Esophagus muscularis mucosa (tissue), 4 donors: ENCODE results near the gene ZBTB48. TPM values are rescaled to one million over a fixed set of nuclear protein-coding genes. Genes with fewer than 3 reads are reported as not detected.
A peak's percentile ranks its signal among the peaks of the same experiment; 100 is the strongest.

Experiments used
- DNase-seq: peaks from one replicate; pipeline ENCODE4 v3.0.0-alpha.2; 2017; ENCODE audit errors: extremely low spot score
- H3K27ac ChIP-seq, 4 donors: fragments of 200-600 bp; sonication (generic); replicated peaks in 1 of 4; 1 replicate in 3 of 4; 2 replicates in 1 of 4; pipeline ENCODE4 v1.5.1; 2016 to 2019; ENCODE audit warnings: mild to moderate bottlenecking in 1 of 4
- H3K27me3 ChIP-seq, 4 donors: fragments of 200-600 bp; sonication (generic); one replicate each; pipeline versions ENCODE4 v1.5.1 to v1.6.0; 2016 to 2019
- H3K36me3 ChIP-seq, 4 donors: fragments of 200-600 bp; sonication (generic); one replicate each; pipeline ENCODE4 v1.5.1; 2016 to 2019
- H3K4me1 ChIP-seq, 4 donors: fragments of 200-600 bp; sonication (generic); one replicate each; pipeline ENCODE4 v1.5.1; 2016 to 2019
- H3K4me3 ChIP-seq, 4 donors: fragments of 200-600 bp; sonication (generic); 1 replicate in 2 of 4; 2 replicates in 2 of 4; pipeline ENCODE4 v1.5.1; 2016 to 2019; ENCODE audit warnings: mild to moderate bottlenecking in 4 of 4, moderate library complexity in 1 of 4
- H3K9me3 ChIP-seq, 4 donors: fragments of 200-600 bp; sonication (generic); 1 replicate in 3 of 4; 2 replicates in 1 of 4; pipeline ENCODE4 v1.5.1; 2016 to 2019
- CTCF ChIP-seq, 3 experiments: fragments of 200-600 bp in 2 of 3; fragments of 450-650 bp in 1 of 3; sonication (generic) in 2 of 3; IDR thresholded peaks; one replicate each; pipeline ENCODE4 v1.5.1; 2017 to 2019; ENCODE audit warnings: antibody characterized with exemption in 3 of 3, mild to moderate bottlenecking in 2 of 3, moderate library complexity in 1 of 3
- EP300 ChIP-seq: sonication (generic); formaldehyde crosslinking; IDR thresholded peaks from one replicate; pipeline ENCODE4 v1.6.1; 2017; ENCODE audit warnings: antibody characterized with exemption
- POLR2A ChIP-seq: fragments of 450-650 bp; IDR thresholded peaks from one replicate; pipeline ENCODE4 v1.6.1; 2017; ENCODE audit warnings: antibody characterized with exemption, moderate library complexity, mild to moderate bottlenecking, low read depth
- POLR2AphosphoS5 ChIP-seq, 2 donors: sonication (generic); formaldehyde crosslinking; IDR thresholded peaks; one replicate each; pipeline ENCODE4 v1.6.1; 2017; ENCODE audit warnings: antibody characterized with exemption in 2 of 2
- WGBS: methylation state at CpG from one replicate; pipeline ENCODE4 v1.1.5; 2018; 5-methylcytosine and 5-hydroxymethylcytosine counted together
- intact Hi-C: fragments of 100-400 bp; cut with DNase I; formaldehyde crosslinking; loops from one replicate; pipeline ENCODE4 v1.15.1; 2023
- total RNA-seq, 4 donors: library from RNA; depleted of rRNA; stranded (reverse); fragments of >200 nt; gene quantifications; one replicate each; pipeline versions ENCODE4 v1.1.0 to v1.2.1, GENCODE V29; 2016

The ZBTB48 gene
- total RNA-seq, 4 donors from 2014 or later: 15.0 to 24.9 (median 16.4) TPM

GRCh38 chr1:6580593-6581409 lies 1.0 kb downstream of the ZBTB48 start:
- Histone ChIP-seq H3K9me3 (no peaks in the 10 kb centered on the region), H3K4me3 (peak overlapping the region; percentile 85 to 98 (median 96)), H3K4me1 (peaks cover 32 to 52% (median 41%) of the 10 kb centered on the region in 4 donors), H3K27me3 (no peaks in the 10 kb centered on the region), H3K36me3 (peaks cover 0 to 6% (median 0%) of the 10 kb centered on the region in 4 donors), H3K27ac (peak overlapping the region; percentile 95 to 98 (median 97))
- intact Hi-C loops: no loop called here
- 38% methylated on average over 17 of the region's 19 CpGs for WGBS
- TF ChIP-seq POLR2AphosphoS5 (IDR thresholded peaks at IDR 0.05): no peak
- no peak for TF ChIP-seq CTCF (IDR thresholded peaks at IDR 0.05)
- TF ChIP-seq POLR2A: no peak
- no peak for TF ChIP-seq EP300
- DNase-seq: no peak

GRCh38 chr1:6581561-6582305 lies 1.9 kb downstream of the ZBTB48 start:
- peak overlapping the region; percentile 55 to 98 (median 96) for H3K27ac ChIP-seq
- H3K4me1 ChIP-seq: peaks cover 38 to 61% (median 48%) of the 10 kb centered on the region in 4 donors
- WGBS: 78% methylated on average over 10 of the region's 10 CpGs
- peaks cover 0 to 6% (median 0%) of the 10 kb centered on the region in 4 donors for H3K36me3 ChIP-seq
- no peak for DNase-seq
- TF ChIP-seq CTCF (IDR thresholded peaks at IDR 0.05) (no peak), POLR2A (no peak), POLR2AphosphoS5 (IDR thresholded peaks at IDR 0.05) (no peak), EP300 (no peak)
- no peaks in the 10 kb centered on the region for H3K9me3 ChIP-seq
- intact Hi-C loops: no loop called here
- no peaks in the 10 kb centered on the region for H3K27me3 ChIP-seq
- H3K4me3 ChIP-seq: no peak overlapping the region

GRCh38 chr1:6582370-6582769 lies 2.6 kb downstream of the ZBTB48 start:
- intact Hi-C loops: no loop called here
- Histone ChIP-seq H3K36me3 (peaks cover 0 to 8% (median 2%) of the 10 kb centered on the region in 4 donors), H3K4me3 (no peak overlapping the region), H3K27ac (peak overlapping the region; percentile 51 to 97 (median 75)), H3K27me3 (no peaks in the 10 kb centered on the region), H3K9me3 (no peaks in the 10 kb centered on the region), H3K4me1 (peaks cover 43 to 68% (median 55%) of the 10 kb centered on the region in 4 donors)
- no peak for TF ChIP-seq CTCF (IDR thresholded peaks at IDR 0.05)
- TF ChIP-seq POLR2AphosphoS5 (IDR thresholded peaks at IDR 0.05): no peak
- TF ChIP-seq POLR2A: no peak
- no peak for TF ChIP-seq EP300
- DNase-seq: no peak
- 100% methylated on average over 1 of the region's 1 CpG for WGBS

- H3K4me3 ChIP-seq: no peak overlapping the region
- DNase-seq: no peak
- 78% methylated on average over 20 of the region's 21 CpGs for WGBS
- H3K9me3 ChIP-seq: no peaks in the 10 kb centered on the region
- peaks cover 55 to 78% (median 65%) of the 10 kb centered on the region in 4 donors for H3K4me1 ChIP-seq
- peaks cover 10 to 29% (median 23%) of the 10 kb centered on the region in 4 donors for H3K36me3 ChIP-seq
- H3K27me3 ChIP-seq: no peaks in the 10 kb centered on the region
- intact Hi-C loops: no loop called here
- no peak for TF ChIP-seq POLR2A
- no peak for TF ChIP-seq POLR2AphosphoS5 (IDR thresholded peaks at IDR 0.05)
- no peak for TF ChIP-seq EP300
- TF ChIP-seq CTCF (IDR thresholded peaks at IDR 0.05): peak in 1 of 3 experiments; percentile 25
- no peak overlapping the region for H3K27ac ChIP-seq
Measured at GRCh38 chr1:6584126-6585080, 4.6 kb downstream of the ZBTB48 start.
